SK-N-SH treated with all-trans-retinoic acid at 6 μM for 48 hours (cell line): ENCODE measurements around the gene GPATCH2.

Experiments used
- ATAC-seq: fragments of 200-7000 bp; cut with Tn5 transposase; 3 replicates; pipeline ENCODE4 v1.9.1; 2020; ENCODE audit warnings: mild to moderate bottlenecking, moderate library complexity
- ARNTL ChIP-seq: fragments of 450-650 bp; formaldehyde crosslinking; IDR thresholded peaks from 2 replicates; pipeline ENCODE4 v1.5.0; 2020; ENCODE audit warnings: low read depth, mild to moderate bottlenecking, moderate library complexity, borderline replicate concordance
- BACH2 ChIP-seq: fragments of 250-450 bp; sonication (Bioruptor Pico); IDR thresholded peaks from 2 replicates; pipeline ENCODE4 v1.9.0; 2021; ENCODE audit warnings: mild to moderate bottlenecking, borderline replicate concordance
- CSDC2 ChIP-seq: fragments of 250-450 bp; sonication (Bioruptor Pico); IDR thresholded peaks from 2 replicates; pipeline ENCODE4 v1.5.0; 2020; ENCODE audit warnings: mild to moderate bottlenecking, moderate library complexity
- ESRRG ChIP-seq: fragments of 250-450 bp; sonication (Bioruptor Pico); IDR thresholded peaks from 2 replicates; pipeline ENCODE4 v1.6.1; 2021; ENCODE audit warnings: mild to moderate bottlenecking
- GLIS3 ChIP-seq: fragments of 250-450 bp; sonication (Bioruptor Pico); IDR thresholded peaks from 2 replicates; pipeline ENCODE4 v1.5.0; 2020; ENCODE audit warnings: mild to moderate bottlenecking, moderate library complexity
- ISL1 ChIP-seq: fragments of 250-450 bp; sonication (Bioruptor Pico); IDR thresholded peaks from 2 replicates; pipeline ENCODE4 v2.1.2; 2022; ENCODE audit warnings: mild to moderate bottlenecking, moderate library complexity
- OSR1 ChIP-seq: fragments of 250-450 bp; sonication (Bioruptor Pico); IDR thresholded peaks from 2 replicates; pipeline ENCODE4 v1.8.0; 2022; ENCODE audit warnings: moderate library complexity, mild to moderate bottlenecking, inconsistent platforms
- RARB ChIP-seq: fragments of 250-450 bp; sonication (Bioruptor Pico); IDR thresholded peaks from 2 replicates; pipeline ENCODE4 v1.8.0; 2021; ENCODE audit warnings: mild to moderate bottlenecking, moderate library complexity
- SNAI2 ChIP-seq: fragments of 250-450 bp; sonication (Bioruptor Pico); IDR thresholded peaks from 2 replicates; pipeline ENCODE4 v1.5.0; 2020; ENCODE audit warnings: mild to moderate bottlenecking, moderate library complexity
- TOX ChIP-seq: fragments of 250-450 bp; sonication (Bioruptor Pico); IDR thresholded peaks from 2 replicates; pipeline ENCODE4 v1.8.0; 2021; ENCODE audit warnings: mild to moderate bottlenecking, moderate library complexity, borderline replicate concordance
- ZC3H10 ChIP-seq: fragments of 250-450 bp; sonication (Bioruptor Pico); IDR thresholded peaks from 2 replicates; pipeline ENCODE4 v1.5.1; 2021; ENCODE audit warnings: mild to moderate bottlenecking, moderate library complexity
- ZFP3 ChIP-seq: fragments of 250-450 bp; sonication (Bioruptor Pico); IDR thresholded peaks from 2 replicates; pipeline ENCODE4 v1.5.0; 2020; ENCODE audit warnings: mild to moderate bottlenecking, moderate library complexity
- ZFP30 ChIP-seq: fragments of 450-650 bp; formaldehyde crosslinking; IDR thresholded peaks from 2 replicates; pipeline ENCODE4 v1.5.0; 2022; ENCODE audit warnings: mild to moderate bottlenecking, moderate library complexity
- ZNF565 ChIP-seq: fragments of 450-650 bp; formaldehyde crosslinking; conservative IDR thresholded peaks from 2 replicates; pipeline ENCODE4 v1.5.0; 2020; ENCODE audit warnings: low read depth, mild to moderate bottlenecking, moderate library complexity
- ZNF70 ChIP-seq: fragments of 450-650 bp; formaldehyde crosslinking; IDR thresholded peaks from 2 replicates; pipeline ENCODE4 v1.5.0; 2020; ENCODE audit warnings: mild to moderate bottlenecking, moderate library complexity
- ZNF8 ChIP-seq: fragments of 450-650 bp; formaldehyde crosslinking; IDR thresholded peaks from 2 replicates; pipeline ENCODE4 v1.5.0; 2020; ENCODE audit warnings: mild to moderate bottlenecking, moderate library complexity
- TF ChIP-seq, protein P1 (sequence below): fragments of 250-450 bp; sonication (Bioruptor Pico); IDR thresholded peaks from 2 replicates; pipeline ENCODE4 v1.5.1; 2020; ENCODE audit warnings: low read depth, mild to moderate bottlenecking, moderate library complexity
- TF ChIP-seq, protein P2 (sequence below): fragments of 250-450 bp; sonication (Bioruptor Pico); IDR thresholded peaks from 2 replicates; pipeline ENCODE4 v1.8.0; 2020; ENCODE audit warnings: mild to moderate bottlenecking, moderate library complexity, borderline replicate concordance
- TF ChIP-seq, protein P3 (sequence below): fragments of 250-450 bp; sonication (Bioruptor Pico); IDR thresholded peaks from 2 replicates; pipeline ENCODE4 v1.8.0; 2021; ENCODE audit warnings: low read depth, mild to moderate bottlenecking, moderate library complexity, borderline replicate concordance

Gene GPATCH2

DNA sequence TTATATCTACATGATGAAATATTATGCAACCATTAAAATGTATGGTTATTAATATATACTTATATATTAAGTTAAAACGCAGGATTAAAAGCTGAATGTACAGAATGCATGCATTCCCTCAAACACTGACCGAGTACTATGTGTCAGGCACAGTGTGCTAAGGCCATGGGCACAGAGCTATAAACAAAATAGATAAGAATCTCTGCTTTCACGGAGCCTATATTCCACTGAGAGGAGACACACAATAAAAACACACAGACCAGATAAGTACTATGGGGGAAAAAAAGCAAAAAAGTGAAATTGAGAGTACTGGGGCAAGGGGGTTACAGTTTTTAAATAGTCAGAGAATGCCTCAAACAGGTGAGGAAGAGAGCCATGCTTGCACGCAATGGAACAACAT lies 62.7 kb downstream of the GPATCH2 start:
- no peak for ATAC-seq

DNA sequence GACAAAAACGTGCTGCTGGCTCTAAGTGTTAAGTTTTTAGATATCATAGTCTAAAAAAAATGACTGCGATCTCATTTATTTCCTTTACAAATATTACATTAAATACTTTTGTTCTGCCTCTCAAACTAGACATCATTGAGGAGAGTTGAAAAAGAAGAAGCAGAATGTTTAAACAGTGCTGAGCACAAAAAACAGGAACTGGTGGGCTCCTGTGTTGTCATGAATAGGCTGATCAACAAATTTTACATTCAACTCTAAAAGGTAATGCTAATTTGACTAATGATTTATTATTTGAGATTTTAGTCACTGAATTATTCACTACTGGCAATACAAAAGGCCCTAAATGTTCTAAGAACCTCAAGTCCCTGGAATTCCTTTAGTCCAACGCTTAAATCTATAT lies 66.1 kb downstream of the GPATCH2 start:
- no peak for ATAC-seq
- TF ChIP-seq ISL1 (no peak), CSDC2 (CRISPR knock-in tag) (no peak), SNAI2 (no peak), RARB (CRISPR knock-in tag) (no peak), ESRRG (no peak), BACH2 (CRISPR knock-in tag) (no peak), ARNTL (CRISPR knock-in tag) (no peak)
- TF ChIP-seq, protein P1, sequence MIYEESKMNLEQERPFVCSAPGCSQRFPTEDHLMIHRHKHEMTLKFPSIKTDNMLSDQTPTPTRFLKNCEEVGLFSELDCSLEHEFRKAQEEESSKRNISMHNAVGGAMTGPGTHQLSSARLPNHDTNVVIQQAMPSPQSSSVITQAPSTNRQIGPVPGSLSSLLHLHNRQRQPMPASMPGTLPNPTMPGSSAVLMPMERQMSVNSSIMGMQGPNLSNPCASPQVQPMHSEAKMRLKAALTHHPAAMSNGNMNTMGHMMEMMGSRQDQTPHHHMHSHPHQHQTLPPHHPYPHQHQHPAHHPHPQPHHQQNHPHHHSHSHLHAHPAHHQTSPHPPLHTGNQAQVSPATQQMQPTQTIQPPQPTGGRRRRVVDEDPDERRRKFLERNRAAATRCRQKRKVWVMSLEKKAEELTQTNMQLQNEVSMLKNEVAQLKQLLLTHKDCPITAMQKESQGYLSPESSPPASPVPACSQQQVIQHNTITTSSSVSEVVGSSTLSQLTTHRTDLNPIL (CRISPR knock-in tag), result no peak
- TF ChIP-seq, protein P2, sequence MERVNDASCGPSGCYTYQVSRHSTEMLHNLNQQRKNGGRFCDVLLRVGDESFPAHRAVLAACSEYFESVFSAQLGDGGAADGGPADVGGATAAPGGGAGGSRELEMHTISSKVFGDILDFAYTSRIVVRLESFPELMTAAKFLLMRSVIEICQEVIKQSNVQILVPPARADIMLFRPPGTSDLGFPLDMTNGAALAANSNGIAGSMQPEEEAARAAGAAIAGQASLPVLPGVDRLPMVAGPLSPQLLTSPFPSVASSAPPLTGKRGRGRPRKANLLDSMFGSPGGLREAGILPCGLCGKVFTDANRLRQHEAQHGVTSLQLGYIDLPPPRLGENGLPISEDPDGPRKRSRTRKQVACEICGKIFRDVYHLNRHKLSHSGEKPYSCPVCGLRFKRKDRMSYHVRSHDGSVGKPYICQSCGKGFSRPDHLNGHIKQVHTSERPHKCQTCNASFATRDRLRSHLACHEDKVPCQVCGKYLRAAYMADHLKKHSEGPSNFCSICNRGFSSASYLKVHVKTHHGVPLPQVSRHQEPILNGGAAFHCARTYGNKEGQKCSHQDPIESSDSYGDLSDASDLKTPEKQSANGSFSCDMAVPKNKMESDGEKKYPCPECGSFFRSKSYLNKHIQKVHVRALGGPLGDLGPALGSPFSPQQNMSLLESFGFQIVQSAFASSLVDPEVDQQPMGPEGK (CRISPR knock-in tag), result no peak

More for the DNA sequence above, 62.7 kb downstream of the GPATCH2 start:
- TF ChIP-seq, protein P1 (CRISPR knock-in tag), result no peak
- TF ChIP-seq ESRRG, result no peak
- TF ChIP-seq, protein P2 (CRISPR knock-in tag), result no peak
- TF ChIP-seq GLIS3 (CRISPR knock-in tag), result no peak
- TF ChIP-seq RARB (CRISPR knock-in tag), result no peak
- TF ChIP-seq BACH2 (CRISPR knock-in tag), result no peak
- TF ChIP-seq ZNF70, result no peak
- TF ChIP-seq SNAI2, result no peak
- TF ChIP-seq, protein P3, sequence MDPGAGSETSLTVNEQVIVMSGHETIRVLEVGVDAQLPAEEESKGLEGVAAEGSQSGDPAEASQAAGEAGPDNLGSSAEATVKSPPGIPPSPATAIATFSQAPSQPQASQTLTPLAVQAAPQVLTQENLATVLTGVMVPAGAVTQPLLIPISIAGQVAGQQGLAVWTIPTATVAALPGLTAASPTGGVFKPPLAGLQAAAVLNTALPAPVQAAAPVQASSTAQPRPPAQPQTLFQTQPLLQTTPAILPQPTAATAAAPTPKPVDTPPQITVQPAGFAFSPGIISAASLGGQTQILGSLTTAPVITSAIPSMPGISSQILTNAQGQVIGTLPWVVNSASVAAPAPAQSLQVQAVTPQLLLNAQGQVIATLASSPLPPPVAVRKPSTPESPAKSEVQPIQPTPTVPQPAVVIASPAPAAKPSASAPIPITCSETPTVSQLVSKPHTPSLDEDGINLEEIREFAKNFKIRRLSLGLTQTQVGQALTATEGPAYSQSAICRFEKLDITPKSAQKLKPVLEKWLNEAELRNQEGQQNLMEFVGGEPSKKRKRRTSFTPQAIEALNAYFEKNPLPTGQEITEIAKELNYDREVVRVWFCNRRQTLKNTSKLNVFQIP (CRISPR knock-in tag), result no peak
- TF ChIP-seq ZFP30 (CRISPR knock-in tag), result no peak
- no peak for TF ChIP-seq ZNF8 (CRISPR knock-in tag)
- TF ChIP-seq CSDC2 (CRISPR knock-in tag), result no peak

DNA sequence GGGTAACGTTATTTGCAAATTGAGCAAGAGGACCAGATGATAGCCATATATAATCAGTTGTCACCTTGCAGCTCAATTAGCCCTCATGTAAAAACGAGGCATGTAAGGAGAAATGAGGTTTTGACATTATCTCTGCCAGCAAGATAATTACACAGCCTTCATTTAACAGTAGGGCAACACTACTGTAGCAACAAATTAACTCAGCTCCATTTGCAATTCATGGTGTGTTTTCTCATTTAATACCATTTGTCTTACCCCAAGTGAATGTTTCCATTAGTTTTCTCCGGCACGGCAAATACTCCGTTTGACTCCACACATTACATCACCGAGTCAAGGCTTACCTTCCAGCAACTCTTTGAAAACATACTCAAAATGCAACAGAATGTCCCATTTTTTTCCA lies 66.7 kb downstream of the GPATCH2 start:
- ATAC-seq, result no peak
- TF ChIP-seq ARNTL (CRISPR knock-in tag) (no peak), SNAI2 (no peak), ZFP3 (CRISPR knock-in tag) (no peak), GLIS3 (CRISPR knock-in tag) (no peak)

DNA sequence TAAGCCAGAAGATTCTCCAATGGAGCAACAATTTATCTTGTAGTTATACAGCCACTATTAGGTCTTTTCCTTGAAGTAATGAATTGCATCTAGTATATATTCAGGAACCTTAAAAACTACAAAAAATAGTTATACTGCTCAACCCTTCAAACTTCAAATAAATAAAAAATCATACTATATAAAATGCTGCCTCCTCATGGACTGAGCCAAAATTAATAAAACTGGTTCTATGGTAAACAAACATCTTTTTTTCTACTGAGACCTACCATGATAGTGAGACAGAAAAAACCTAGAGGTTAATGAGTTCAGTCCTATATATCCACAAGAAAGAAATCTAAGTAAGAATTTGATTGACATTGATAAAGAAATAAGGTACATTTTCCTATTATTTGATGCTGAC lies 67.7 kb downstream of the GPATCH2 start:
- TF ChIP-seq GLIS3 (CRISPR knock-in tag), result no peak
- TF ChIP-seq TOX (CRISPR knock-in tag), result 0 out of 2 replicates have a peak, but pooled peaks have one; percentile 31
- no peak for TF ChIP-seq ZNF565 (CRISPR knock-in tag)
- TF ChIP-seq ZNF70, result no peak
- TF ChIP-seq RARB (CRISPR knock-in tag), result no peak
- TF ChIP-seq CSDC2 (CRISPR knock-in tag), result no peak
- TF ChIP-seq, all 23 proteins: peak for 1
- ATAC-seq, result peak; percentile 17

DNA sequence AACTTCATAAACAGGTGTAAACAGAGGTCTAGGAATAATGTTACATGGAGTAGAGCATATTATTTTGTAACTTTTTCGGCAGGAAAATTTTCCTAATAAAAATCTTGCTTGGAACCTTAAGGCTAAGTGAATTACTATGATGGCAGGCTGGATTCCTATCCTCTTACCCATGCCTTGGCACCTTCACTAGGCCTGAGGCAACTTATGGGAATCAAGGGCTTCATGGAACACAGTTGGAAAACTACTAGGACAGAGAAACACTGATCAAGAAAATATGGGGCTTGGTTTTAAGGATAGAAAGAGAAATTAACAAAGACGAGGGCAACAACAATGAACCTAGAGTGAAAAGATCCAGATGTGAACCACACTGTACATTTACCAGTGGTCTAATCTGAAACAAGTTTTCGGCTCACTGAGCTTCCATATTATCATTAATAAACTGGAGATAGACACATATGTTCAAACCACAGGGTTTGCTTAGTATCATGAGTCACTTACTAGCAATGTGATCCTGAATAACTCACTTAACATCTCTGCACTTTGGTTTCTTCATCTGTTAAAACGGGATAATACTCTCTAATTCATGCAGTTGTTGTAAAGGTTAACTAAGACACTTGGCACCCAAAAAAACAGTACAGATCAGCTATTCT lies 68.5 kb downstream of the GPATCH2 start:
- peak; percentile 97 for ATAC-seq
- TF ChIP-seq ISL1 (no peak), OSR1 (CRISPR knock-in tag) (0 out of 2 replicates have a peak, but pooled peaks have one; percentile 17), ESRRG (no peak), ZC3H10 (CRISPR knock-in tag) (peak; percentile 59; the same call in 1 of the 2 replicates), TOX (CRISPR knock-in tag) (peak; percentile 45), RARB (CRISPR knock-in tag) (no peak), BACH2 (CRISPR knock-in tag) (no peak)
- TF ChIP-seq, protein P2 (CRISPR knock-in tag), result 0 out of 2 replicates have a peak, but pooled peaks have one; percentile 49
